Upper lobe of right lung (tissue), 1 donor: ENCODE measurements around the gene CANT1. TPM values are rescaled to one million over a fixed set of nuclear protein-coding genes. Genes with fewer than 3 reads are reported as not detected.

Experiments
- ATAC-seq: fragments of 200-7000 bp; cut with Tn5 transposase; one replicate; pipeline ENCODE4 v1.9.1; 2020; ENCODE audit warnings: mild to moderate bottlenecking, moderate library complexity
- DNase-seq: peaks from one replicate; pipeline ENCODE4 v3.0.0-alpha.2; 2020
- H3K27ac ChIP-seq: fragments of 200-600 bp; one replicate; pipeline ENCODE4 v1.8.0; 2022
- H3K27me3 ChIP-seq: fragments of 200-600 bp; one replicate; pipeline ENCODE4 v1.8.0; 2022; ENCODE audit warnings: mild to moderate bottlenecking
- H3K36me3 ChIP-seq: fragments of 200-600 bp; one replicate; pipeline ENCODE4 v1.8.0; 2022
- H3K4me1 ChIP-seq: fragments of 200-600 bp; one replicate; pipeline ENCODE4 v1.8.0; 2022
- H3K4me3 ChIP-seq: fragments of 200-600 bp; one replicate; pipeline ENCODE4 v1.8.0; 2022; ENCODE audit warnings: mild to moderate bottlenecking
- H3K9me3 ChIP-seq: fragments of 200-600 bp; one replicate; pipeline ENCODE4 v1.8.0; 2022
- CTCF ChIP-seq: fragments of 200-600 bp; IDR thresholded peaks from one replicate; pipeline ENCODE4 v1.8.0; 2022; ENCODE audit warnings: antibody characterized with exemption
- intact Hi-C: fragments of 100-400 bp; cut with DNase I; formaldehyde crosslinking; loops from one replicate; pipeline ENCODE4 v1.11.0; 2022
- total RNA-seq: library from RNA; stranded (reverse); fragmentation: NEBNext Ultra II Directional; extraction: Animal tissue kit (Norgen Biotek cat#: 25700); gene quantifications from one replicate; pipeline ENCODE4 v1.2.1, GENCODE V29; 2021
- donor health status: DM: no; HTN: yes; CAD: no; lungs with severe emphysema.

Gene CANT1
- total RNA-seq, 1 donor from 2014 or later: 59.6 TPM

DNA sequence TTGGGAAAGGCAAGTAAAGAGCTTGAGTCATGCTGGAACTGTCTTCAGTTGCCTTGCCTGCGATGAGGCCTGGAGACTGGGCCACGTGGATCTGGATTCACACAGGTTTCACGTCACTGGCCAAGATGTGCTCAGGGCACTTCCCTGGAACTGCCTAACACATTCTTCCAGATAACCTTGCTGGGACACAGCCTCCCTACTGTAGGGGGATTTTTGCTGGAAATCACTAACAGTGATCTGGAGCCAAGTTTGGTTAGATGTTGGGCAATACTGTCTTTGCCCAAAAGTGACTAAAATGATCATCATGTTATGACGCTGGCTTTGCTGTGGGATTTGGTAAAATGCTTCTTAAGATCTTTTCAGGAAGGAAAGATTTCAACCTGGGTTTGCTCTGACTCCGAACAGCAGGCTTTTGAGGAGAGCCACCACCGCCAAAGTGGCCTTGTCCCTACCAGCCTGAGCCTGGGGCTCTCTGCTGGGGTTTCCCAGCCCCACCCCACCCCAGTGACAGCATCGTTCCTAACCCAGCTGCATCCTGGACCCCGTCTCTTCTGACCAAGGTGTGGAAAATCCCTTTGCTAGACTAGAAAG, 29.1 kb upstream of the CANT1 start:
- ATAC-seq (no peak), DNase-seq (peak; percentile 35)
- intact Hi-C loops: no loop called here
- Histone ChIP-seq H3K9me3 (no peaks in the 10 kb centered on the region), H3K36me3 (no peaks in the 10 kb centered on the region), H3K4me1 (peaks cover 27% of the 10 kb centered on the region), H3K27ac (peak overlapping the region; percentile 42), H3K27me3 (no peaks in the 10 kb centered on the region), H3K4me3 (no peak overlapping the region)
- TF ChIP-seq CTCF: no peak

DNA sequence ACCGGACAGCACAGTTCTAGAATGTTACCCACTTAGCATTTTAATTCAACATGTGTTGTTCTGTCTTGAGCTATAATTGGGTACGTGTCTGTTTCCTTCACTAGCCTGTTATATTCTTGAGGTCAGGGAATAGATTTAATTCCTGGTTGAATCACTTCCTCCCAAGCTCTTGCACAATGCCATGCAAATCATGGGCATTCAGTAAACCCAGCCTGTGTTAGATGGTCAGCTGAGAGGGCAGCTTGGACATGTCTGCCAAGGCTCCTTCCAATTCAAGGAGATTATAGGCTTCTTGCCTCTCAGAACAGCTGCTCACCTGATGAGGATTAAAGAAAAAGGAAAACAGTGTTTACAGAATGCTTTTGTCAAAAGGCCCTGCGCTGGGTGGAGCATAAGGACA, 27.0 kb upstream of the CANT1 start:
- no peak for TF ChIP-seq CTCF
- ATAC-seq: peak; percentile 87
- peak overlapping the region; percentile 36 for H3K27ac ChIP-seq
- no peak for DNase-seq
- no peaks in the 10 kb centered on the region for H3K9me3 ChIP-seq
- intact Hi-C loops: no loop called here
- H3K36me3 ChIP-seq: no peaks in the 10 kb centered on the region
- H3K4me3 ChIP-seq: no peak overlapping the region
- no peaks in the 10 kb centered on the region for H3K27me3 ChIP-seq
- H3K4me1 ChIP-seq: peaks cover 28% of the 10 kb centered on the region

- no peak for ATAC-seq
- no peaks in the 10 kb centered on the region for H3K27me3 ChIP-seq
- peak overlapping the region; percentile 36 for H3K27ac ChIP-seq
- H3K36me3 ChIP-seq: no peaks in the 10 kb centered on the region
- intact Hi-C loops: no loop called here
- no peak for DNase-seq
- no peak for TF ChIP-seq CTCF
- H3K9me3 ChIP-seq: no peaks in the 10 kb centered on the region
- peaks cover 28% of the 10 kb centered on the region for H3K4me1 ChIP-seq
- H3K4me3 ChIP-seq: no peak overlapping the region
Measured at GRCh38 chr17:79036181-79036580, 26.6 kb upstream of the CANT1 start.

GRCh38 chr17:79035686-79036085, 26.1 kb upstream of the CANT1 start:
- TF ChIP-seq CTCF: no peak
- H3K27ac ChIP-seq: no peak overlapping the region
- H3K4me3 ChIP-seq: no peak overlapping the region
- intact Hi-C loops: no loop called here
- H3K9me3 ChIP-seq: no peaks in the 10 kb centered on the region
- H3K36me3 ChIP-seq: no peaks in the 10 kb centered on the region
- no peak for ATAC-seq
- H3K27me3 ChIP-seq: no peaks in the 10 kb centered on the region
- peaks cover 28% of the 10 kb centered on the region for H3K4me1 ChIP-seq
- no peak for DNase-seq

GRCh38 chr17:79034931-79035485, 25.4 kb upstream of the CANT1 start:
- peak; percentile 25 for DNase-seq
- no peak for TF ChIP-seq CTCF
- H3K27me3 ChIP-seq: no peaks in the 10 kb centered on the region
- intact Hi-C loops: no loop called here
- no peak overlapping the region for H3K4me3 ChIP-seq
- peaks cover 28% of the 10 kb centered on the region for H3K4me1 ChIP-seq
- no peak overlapping the region for H3K27ac ChIP-seq
- no peaks in the 10 kb centered on the region for H3K9me3 ChIP-seq
- no peaks in the 10 kb centered on the region for H3K36me3 ChIP-seq
- ATAC-seq: no peak
